Measurements from ENCODE around the gene MRI1.
A peak's percentile ranks its signal among the peaks of the same experiment; 100 is the strongest.

DNA sequence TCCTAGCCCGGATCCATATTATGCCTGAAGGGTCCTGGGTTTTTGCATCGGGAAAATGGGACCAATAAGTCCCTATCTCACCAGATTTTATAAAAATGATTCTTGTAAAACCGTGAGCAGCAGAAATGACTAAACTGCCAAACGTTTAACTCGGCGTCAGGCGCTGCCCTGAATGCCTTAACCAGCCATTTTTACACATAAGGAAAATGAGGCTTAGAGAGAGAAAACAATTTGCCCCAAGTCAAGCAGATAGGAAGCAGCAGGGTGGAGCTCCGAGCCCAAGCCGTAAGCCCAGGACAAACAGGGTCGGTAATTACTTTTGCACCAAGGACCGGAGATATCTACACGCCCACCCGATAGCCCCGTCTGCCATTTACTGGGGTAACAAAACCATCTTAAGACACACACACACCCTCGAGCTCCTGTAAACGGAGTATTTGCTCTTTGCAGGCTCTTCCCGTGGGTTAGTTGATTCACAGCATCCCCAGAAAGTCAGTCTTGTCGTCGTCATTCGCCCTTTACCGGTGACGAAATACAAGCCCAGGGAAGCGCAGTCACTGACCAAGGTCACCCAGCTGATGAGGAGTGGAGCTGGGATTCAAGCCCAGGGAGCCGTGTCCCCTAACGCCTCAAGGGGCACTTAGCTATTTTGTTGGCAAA lies 16.0 kb upstream of the MRI1 start:
- TF ChIP-seq, protein P1, sequence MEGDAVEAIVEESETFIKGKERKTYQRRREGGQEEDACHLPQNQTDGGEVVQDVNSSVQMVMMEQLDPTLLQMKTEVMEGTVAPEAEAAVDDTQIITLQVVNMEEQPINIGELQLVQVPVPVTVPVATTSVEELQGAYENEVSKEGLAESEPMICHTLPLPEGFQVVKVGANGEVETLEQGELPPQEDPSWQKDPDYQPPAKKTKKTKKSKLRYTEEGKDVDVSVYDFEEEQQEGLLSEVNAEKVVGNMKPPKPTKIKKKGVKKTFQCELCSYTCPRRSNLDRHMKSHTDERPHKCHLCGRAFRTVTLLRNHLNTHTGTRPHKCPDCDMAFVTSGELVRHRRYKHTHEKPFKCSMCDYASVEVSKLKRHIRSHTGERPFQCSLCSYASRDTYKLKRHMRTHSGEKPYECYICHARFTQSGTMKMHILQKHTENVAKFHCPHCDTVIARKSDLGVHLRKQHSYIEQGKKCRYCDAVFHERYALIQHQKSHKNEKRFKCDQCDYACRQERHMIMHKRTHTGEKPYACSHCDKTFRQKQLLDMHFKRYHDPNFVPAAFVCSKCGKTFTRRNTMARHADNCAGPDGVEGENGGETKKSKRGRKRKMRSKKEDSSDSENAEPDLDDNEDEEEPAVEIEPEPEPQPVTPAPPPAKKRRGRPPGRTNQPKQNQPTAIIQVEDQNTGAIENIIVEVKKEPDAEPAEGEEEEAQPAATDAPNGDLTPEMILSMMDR (IDR thresholded peaks at IDR 0.05 in 2 of 3, conservative IDR thresholded peaks at IDR 0.05 in 1 of 3; ENCODE audit: borderline replicate concordance in 1 of 3, insufficient read depth in 1 of 3, low read depth in 2 of 3, low read length in 2 of 3): no peak
- TF ChIP-seq SIN3A (IDR thresholded peaks at IDR 0.05; ENCODE audit: low read depth) (peak; percentile 37; the same call in 1 of the 2 replicates), EZH2 (IDR thresholded peaks at IDR 0.05) (no peak), SRF (IDR thresholded peaks at IDR 0.05; ENCODE audit: low read depth) (no peak), ATF3 (IDR thresholded peaks at IDR 0.05) (no peak)
